Measurements from ENCODE around the gene NR1D2.

The NR1D2 gene

GRCh38 chr3:23971684-23972083, 26.6 kb downstream of the NR1D2 start:
- no peak overlapping the region for H3K4me2 ChIP-seq (ENCODE audit: low read length)
- H3K9me3 ChIP-seq (ENCODE audit: control insufficient read depth, insufficient read depth, low read length): no peaks in the 10 kb centered on the region
- H3K4me3 ChIP-seq (ENCODE audit: low read length): no peak overlapping the region
- H3F3A ChIP-seq (ENCODE audit: control insufficient read depth, insufficient read depth): no peaks in the 10 kb centered on the region
- no peaks in the 10 kb centered on the region for H3K4me1 ChIP-seq (ENCODE audit: control insufficient read depth, low read length)
- TF ChIP-seq EZH2phosphoT487 (IDR thresholded peaks at IDR 0.05; ENCODE audit: borderline replicate concordance, low read length) (no peak), CTCF (IDR thresholded peaks at IDR 0.05; ENCODE audit: low read depth, low read length, poor library complexity, severe bottlenecking) (no peak)
- H3K9me2 ChIP-seq (replicated peaks; ENCODE audit: control insufficient read depth, low read length): no peaks in the 10 kb centered on the region
- no peaks in the 10 kb centered on the region for H3K27me3 ChIP-seq (ENCODE audit: control insufficient read depth, low read length)
- no peaks in the 10 kb centered on the region for H3K79me2 ChIP-seq (ENCODE audit: control insufficient read depth, low read length)
- H3K36me3 ChIP-seq (ENCODE audit: control insufficient read depth, low read length): no peaks in the 10 kb centered on the region
- H4K20me1 ChIP-seq (ENCODE audit: control insufficient read depth, insufficient read depth, low read depth, low read length): no peaks in the 10 kb centered on the region
- H3K27ac ChIP-seq (ENCODE audit: low read depth, low read length): no peak overlapping the region

- H3K36me3 ChIP-seq (ENCODE audit: control insufficient read depth, low read length): no peaks in the 10 kb centered on the region
- no peaks in the 10 kb centered on the region for H3F3A ChIP-seq (ENCODE audit: control insufficient read depth, insufficient read depth)
- H3K27me3 ChIP-seq (ENCODE audit: control insufficient read depth, low read length): no peaks in the 10 kb centered on the region
- H3K79me2 ChIP-seq (ENCODE audit: control insufficient read depth, low read length): no peaks in the 10 kb centered on the region
- H3K4me2 ChIP-seq (ENCODE audit: low read length): no peak overlapping the region
- no peaks in the 10 kb centered on the region for H3K9me2 ChIP-seq (replicated peaks; ENCODE audit: control insufficient read depth, low read length)
- no peaks in the 10 kb centered on the region for H3K9me3 ChIP-seq (ENCODE audit: control insufficient read depth, insufficient read depth, low read length)
- no peaks in the 10 kb centered on the region for H4K20me1 ChIP-seq (ENCODE audit: control insufficient read depth, insufficient read depth, low read depth, low read length)
- H3K4me3 ChIP-seq (ENCODE audit: low read length): no peak overlapping the region
- TF ChIP-seq EZH2phosphoT487 (IDR thresholded peaks at IDR 0.05; ENCODE audit: borderline replicate concordance, low read length) (no peak), CTCF (IDR thresholded peaks at IDR 0.05; ENCODE audit: low read depth, low read length, poor library complexity, severe bottlenecking) (no peak)
- H3K4me1 ChIP-seq (ENCODE audit: control insufficient read depth, low read length): no peaks in the 10 kb centered on the region
- no peak overlapping the region for H3K27ac ChIP-seq (ENCODE audit: low read depth, low read length)
Observed at GRCh38 chr3:23976555-23976954, 31.5 kb downstream of the NR1D2 start.

- no peak overlapping the region for H3K4me2 ChIP-seq (ENCODE audit: low read length)
- no peak overlapping the region for H3K27ac ChIP-seq (ENCODE audit: low read depth, low read length)
- H3K79me2 ChIP-seq (ENCODE audit: control insufficient read depth, low read length): no peaks in the 10 kb centered on the region
- H3K9me3 ChIP-seq (ENCODE audit: control insufficient read depth, insufficient read depth, low read length): no peaks in the 10 kb centered on the region
- TF ChIP-seq EZH2phosphoT487 (IDR thresholded peaks at IDR 0.05; ENCODE audit: borderline replicate concordance, low read length): no peak
- no peak for TF ChIP-seq CTCF (IDR thresholded peaks at IDR 0.05; ENCODE audit: low read depth, low read length, poor library complexity, severe bottlenecking)
- no peaks in the 10 kb centered on the region for H3K27me3 ChIP-seq (ENCODE audit: control insufficient read depth, low read length)
- no peaks in the 10 kb centered on the region for H3K9me2 ChIP-seq (replicated peaks; ENCODE audit: control insufficient read depth, low read length)
- no peaks in the 10 kb centered on the region for H3K4me1 ChIP-seq (ENCODE audit: control insufficient read depth, low read length)
- H4K20me1 ChIP-seq (ENCODE audit: control insufficient read depth, insufficient read depth, low read depth, low read length): no peaks in the 10 kb centered on the region
- H3K4me3 ChIP-seq (ENCODE audit: low read length): no peak overlapping the region
- H3F3A ChIP-seq (ENCODE audit: control insufficient read depth, insufficient read depth): no peaks in the 10 kb centered on the region
- H3K36me3 ChIP-seq (ENCODE audit: control insufficient read depth, low read length): no peaks in the 10 kb centered on the region
Observed at GRCh38 chr3:23979569-23979968, 34.5 kb downstream of the NR1D2 start.

GRCh38 chr3:23981136-23981535, 36.0 kb downstream of the NR1D2 start:
- Histone ChIP-seq H3K9me3 (ENCODE audit: control insufficient read depth, insufficient read depth, low read length) (no peaks in the 10 kb centered on the region), H3K4me3 (ENCODE audit: low read length) (no peak overlapping the region), H3K9me2 (replicated peaks; ENCODE audit: control insufficient read depth, low read length) (no peaks in the 10 kb centered on the region), H3K36me3 (ENCODE audit: control insufficient read depth, low read length) (no peaks in the 10 kb centered on the region), H3K27me3 (ENCODE audit: control insufficient read depth, low read length) (no peaks in the 10 kb centered on the region), H3F3A (ENCODE audit: control insufficient read depth, insufficient read depth) (no peaks in the 10 kb centered on the region), H3K4me2 (ENCODE audit: low read length) (no peak overlapping the region), H3K4me1 (ENCODE audit: control insufficient read depth, low read length) (no peaks in the 10 kb centered on the region), H4K20me1 (ENCODE audit: control insufficient read depth, insufficient read depth, low read depth, low read length) (no peaks in the 10 kb centered on the region), H3K27ac (ENCODE audit: low read depth, low read length) (no peak overlapping the region), H3K79me2 (ENCODE audit: control insufficient read depth, low read length) (no peaks in the 10 kb centered on the region)
- TF ChIP-seq CTCF (IDR thresholded peaks at IDR 0.05; ENCODE audit: low read depth, low read length, poor library complexity, severe bottlenecking) (no peak), EZH2phosphoT487 (IDR thresholded peaks at IDR 0.05; ENCODE audit: borderline replicate concordance, low read length) (no peak)

Data from DOHH2 (cell line).